ENCODE measurements around the gene SLC28A3.

Gene SLC28A3

GRCh38 chr9:84338792-84339191, 1.8 kb downstream of the SLC28A3 start:
- DNase-seq: no peak

DNA sequence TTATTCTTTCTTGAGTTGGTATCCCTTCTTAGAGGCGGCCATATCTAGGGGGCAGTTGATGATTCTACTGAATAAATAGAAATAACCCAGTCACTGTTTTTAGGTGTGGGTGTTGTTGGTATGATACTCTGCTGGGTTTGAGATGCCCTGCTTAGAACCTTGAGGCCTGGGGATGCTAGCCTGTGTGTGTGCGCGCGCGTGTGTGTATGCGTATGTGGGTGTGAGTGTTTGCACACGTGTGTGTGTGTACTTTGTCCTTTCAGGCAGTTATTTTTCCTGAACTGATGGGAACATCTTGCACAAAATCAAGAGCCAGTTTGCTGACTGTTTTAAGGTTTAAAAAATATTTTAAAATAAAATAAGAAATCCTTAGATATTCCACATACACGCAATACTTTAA, 3.3 kb downstream of the SLC28A3 start:
- no peak for DNase-seq

DNA sequence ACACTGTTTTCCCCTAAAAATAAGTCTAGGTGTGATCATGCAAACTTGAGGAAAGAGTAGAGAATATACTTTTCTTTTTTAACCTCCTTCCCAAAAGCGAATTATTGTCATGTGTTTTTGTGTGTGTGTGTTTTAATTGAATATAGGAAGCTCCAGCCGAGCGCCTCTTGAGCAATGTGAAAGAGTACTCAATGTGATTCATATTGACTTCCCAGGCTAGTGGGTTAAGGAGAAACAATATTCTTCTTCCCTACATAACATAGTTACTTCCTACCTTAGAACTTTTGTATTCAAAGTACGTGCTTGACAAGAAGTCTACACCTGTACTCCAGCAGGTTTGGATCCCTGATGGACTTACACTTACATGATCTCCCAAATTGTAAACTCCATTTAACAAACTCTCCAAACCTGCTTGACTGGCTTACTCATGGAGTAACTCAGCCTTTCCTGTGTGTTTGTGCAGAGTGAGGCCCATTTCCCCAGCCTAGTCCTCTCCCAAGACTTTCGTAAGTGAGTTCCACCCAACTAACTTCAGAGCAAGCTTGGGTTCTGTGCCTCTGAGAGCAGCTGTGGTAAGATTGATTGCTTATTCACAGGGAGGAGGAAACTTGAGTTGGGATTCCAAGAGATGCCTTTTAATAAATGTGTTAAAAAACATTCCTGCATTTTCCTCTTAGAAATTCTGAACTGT, 9.3 kb downstream of the SLC28A3 start:
- DNase-seq: no peak

DNA sequence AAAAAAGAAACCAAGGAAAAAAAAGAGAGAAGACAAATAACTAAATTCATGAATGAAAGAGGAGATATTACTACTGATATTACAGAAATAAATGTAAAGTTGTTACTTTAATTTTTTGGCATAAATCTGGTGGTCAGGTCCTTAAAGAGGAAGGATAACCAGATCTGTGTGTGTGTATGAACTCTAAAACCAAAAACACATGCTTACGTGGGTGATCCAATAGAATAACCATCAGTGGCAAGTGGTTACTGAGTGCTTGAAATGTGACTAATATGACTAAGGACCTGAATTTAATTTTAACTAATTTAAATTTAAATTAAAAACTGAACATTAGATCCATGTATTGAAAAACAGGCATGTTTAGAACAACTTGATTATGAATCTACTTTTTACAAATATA, 10.3 kb downstream of the SLC28A3 start:
- DNase-seq: no peak

GRCh38 chr9:84327184-84327583, 13.4 kb downstream of the SLC28A3 start:
- no peak for DNase-seq

- DNase-seq: no peak
These were observed 15.1 kb downstream of the SLC28A3 start for GRCh38 chr9:84325347-84325973.

DNA sequence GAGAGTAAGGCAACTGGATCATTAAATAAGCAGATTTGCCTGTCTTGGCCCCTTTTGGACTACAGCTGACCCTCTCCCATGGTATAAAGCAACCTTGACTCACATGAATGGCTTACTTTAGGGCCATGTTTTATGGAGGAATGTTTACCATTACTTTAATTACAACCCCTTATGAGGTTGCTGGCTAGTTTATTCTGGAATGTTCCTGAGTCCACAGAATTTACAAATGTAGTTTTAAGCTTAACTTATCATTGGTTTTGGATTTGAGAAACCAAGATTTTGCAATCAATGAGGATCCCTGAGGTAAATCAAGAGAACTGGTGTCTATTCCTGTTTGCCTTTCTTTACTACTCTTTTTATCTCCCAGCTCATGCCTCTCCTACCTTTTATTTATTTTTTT, 15.7 kb downstream of the SLC28A3 start:
- no peak for DNase-seq

- DNase-seq: no peak
These were observed 16.7 kb downstream of the SLC28A3 start for GRCh38 chr9:84323858-84324257.

DNA sequence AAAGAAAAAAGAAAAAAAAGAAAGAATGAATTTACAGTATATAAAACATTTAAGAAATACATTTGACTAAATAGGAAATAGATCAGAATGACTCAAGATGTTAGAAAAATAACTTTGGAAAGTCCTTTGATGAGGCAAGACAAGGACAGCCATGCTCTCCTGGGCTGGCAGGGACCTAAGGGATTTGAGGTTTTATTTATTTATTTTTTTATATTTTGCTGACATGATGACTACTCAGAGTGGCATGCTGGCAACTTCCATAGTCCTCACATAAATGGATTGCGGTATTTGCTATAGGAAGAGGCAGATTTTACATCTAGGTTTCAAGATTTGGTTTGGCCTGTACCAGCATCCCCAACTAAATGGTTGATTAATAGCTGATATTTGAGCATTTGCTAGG, 17.7 kb downstream of the SLC28A3 start:
- DNase-seq: no peak

DNA sequence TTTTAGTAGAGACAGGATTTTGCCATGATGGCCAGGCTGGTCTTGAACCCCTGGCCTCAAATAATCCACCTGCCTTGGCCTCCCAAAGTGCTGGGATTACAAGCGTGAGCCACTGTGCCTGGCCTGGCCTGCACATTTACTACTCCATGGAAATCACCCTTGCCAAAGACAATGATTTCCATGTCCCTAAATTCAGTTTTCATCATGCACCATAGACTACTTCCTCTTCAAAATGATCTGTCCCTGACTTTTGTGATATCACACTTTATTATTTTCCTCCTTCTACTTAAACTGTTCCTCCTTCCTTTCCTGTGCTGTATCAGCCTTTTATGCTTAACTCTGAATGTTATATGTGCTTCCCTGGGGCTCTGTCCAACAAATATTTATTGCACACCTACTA, 20.3 kb downstream of the SLC28A3 start:
- no peak for DNase-seq

GRCh38 chr9:84319632-84320031, 20.9 kb downstream of the SLC28A3 start:
- DNase-seq: no peak

DNA sequence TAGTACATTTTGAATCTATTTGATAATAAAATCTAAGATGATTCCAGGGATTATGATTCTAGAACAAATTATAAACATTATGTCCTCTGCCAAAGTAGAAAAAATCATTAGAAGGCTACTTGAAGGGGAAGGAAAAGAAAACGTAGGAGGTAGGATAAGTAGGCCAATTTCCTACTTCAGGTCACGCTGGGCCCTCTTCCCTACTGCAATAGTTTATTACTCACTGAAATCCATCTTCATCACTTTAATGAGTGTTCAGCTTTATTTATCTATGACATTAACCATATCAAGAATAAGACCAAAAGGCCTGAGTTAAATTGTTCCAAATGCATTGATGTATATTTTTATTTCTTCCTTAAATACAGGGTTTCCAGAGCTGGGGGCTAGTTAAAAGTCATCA, 21.6 kb downstream of the SLC28A3 start:
- no peak for DNase-seq

DNA sequence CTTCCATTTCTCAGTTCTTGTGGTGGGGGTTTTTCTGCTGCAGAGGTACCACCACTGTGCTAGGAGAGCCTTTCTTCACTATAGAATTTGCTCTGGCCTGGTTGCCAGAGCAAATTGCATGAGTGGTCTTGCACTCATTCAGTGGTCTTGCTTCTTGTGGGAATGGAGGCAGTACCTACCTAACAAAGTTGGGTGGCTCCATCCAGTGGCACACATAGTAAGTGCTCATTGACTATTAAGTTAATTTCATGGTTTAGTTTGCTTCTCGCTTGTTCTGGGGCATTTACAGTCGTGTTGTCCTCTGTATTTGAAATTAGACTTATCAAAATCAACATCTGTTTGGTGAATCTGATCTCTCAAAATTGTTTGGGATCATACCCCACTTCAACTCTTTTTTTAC, 23.0 kb downstream of the SLC28A3 start:
- DNase-seq: peak in 1 of 3 experiments; percentile 24

- DNase-seq: peak; percentile 38 to 89 (median 65)
These were observed 25.2 kb downstream of the SLC28A3 start for GRCh38 chr9:84315278-84315877.

DNA sequence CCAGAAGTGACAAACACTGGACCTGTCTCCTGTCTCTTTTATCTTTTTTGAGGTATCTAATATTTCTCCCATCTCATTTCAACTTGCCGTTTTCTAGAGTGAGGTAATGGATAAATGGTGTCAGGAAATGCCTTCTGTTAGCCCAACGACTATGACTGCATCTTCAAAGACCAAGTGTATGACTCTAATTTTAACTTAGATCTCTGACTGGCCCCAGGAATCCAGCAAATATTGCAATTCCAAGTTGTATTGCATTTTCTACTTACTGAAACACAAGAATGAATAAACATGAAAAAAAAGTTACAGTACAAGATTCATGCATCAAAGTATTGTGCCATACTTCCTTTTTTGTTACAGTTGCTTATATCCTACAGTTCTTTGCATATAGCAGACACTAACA, 26.3 kb downstream of the SLC28A3 start:
- DNase-seq: no peak

DNA sequence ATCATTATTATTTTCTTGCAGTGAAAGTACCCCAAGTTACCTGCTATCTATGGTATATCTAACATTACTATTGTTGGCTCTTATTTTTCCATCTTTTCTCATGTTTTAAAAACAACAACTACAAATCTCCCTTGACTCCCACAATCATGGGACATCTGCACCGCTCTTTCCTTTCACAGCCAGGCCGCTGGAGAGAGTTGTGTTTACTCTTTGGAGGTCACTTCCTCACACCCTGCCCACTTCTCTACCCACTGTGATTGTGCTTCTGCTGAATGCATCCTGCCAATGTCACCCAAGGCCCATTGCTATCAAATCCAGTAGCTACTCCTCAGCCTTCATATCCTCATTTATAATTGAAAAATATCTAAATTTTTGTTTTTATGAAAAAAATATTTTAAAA, 29.7 kb downstream of the SLC28A3 start:
- DNase-seq: peak in 1 of 3 experiments; percentile 18

- DNase-seq: no peak
These were observed 34.9 kb downstream of the SLC28A3 start for GRCh38 chr9:84305497-84306131.

- no peak for DNase-seq
These were observed 36.4 kb downstream of the SLC28A3 start for GRCh38 chr9:84304166-84304565.

DNA sequence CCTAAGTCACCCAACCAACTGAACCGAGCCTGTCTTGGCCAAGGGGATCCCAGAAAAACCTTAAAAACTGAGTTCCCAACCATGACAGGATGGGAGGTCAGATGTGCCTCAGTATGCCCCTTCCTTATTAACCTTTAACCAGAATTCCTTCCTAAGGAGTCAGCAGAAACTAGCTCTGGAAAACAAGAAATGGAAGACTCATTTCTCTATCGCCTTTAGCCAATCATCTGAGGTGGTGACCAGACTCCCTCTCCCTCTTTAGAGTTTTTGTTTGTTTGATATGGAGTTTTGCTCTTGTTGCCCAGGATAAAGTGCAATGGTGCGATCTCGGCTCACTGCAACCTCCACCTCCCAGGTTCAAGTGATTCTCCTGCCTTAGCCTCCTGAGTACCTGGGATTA, 37.5 kb downstream of the SLC28A3 start:
- DNase-seq: no peak

GRCh38 chr9:84301851-84302250, 38.7 kb downstream of the SLC28A3 start:
- DNase-seq: no peak

- DNase-seq: no peak
These were observed 40.3 kb downstream of the SLC28A3 start for GRCh38 chr9:84300271-84300670.

GRCh38 chr9:84297162-84297821, 43.3 kb downstream of the SLC28A3 start:
- no peak for DNase-seq

DNA sequence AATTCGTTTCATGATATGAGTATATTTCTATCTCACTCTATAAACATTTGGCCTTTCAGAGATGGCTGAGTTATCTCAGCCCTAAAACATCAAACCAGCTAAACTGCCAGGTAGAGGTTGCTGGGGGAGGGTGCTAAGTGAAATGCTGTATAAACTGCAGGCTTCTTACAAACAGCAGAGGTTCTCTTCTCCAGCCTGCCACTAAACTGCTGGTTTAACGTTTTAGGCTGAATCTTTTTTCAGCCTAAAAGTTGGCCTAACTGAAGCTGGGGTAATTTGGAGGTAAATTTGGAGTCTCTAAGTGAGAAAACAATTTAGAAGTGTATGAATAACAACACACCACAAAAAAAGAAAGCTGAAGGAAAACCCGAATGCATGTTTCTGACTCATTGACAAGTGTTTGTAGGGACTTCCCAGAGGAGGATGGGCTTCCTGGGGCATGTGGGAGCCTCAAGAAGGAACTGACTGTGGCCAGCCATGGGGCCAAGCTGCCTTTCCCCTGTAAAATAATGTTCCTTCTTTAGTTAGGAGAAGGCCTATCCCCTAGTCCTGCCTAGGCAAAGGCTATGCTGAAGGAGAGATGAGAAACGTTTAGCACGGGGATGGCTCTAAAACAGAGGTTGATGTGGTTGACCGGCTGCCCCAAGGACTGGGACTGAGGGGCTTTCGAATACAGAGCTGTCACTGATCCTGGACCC, 44.3 kb downstream of the SLC28A3 start:
- no peak for DNase-seq

Data from NCI-H1417 (cell line).